T47D (cell line): Measurements from ENCODE around the gene KDELR1.
A peak's percentile ranks its signal among the peaks of the same experiment; 100 is the strongest.

Experiments
- DNase-seq, 2 experiments: peaks; one replicate each; pipeline versions ENCODE4 v3.0.0 to v3.0.0-alpha.2; 2011 to 2012; ENCODE audit warnings: low read depth in 1 of 2, low spot score in 1 of 2
- JUND ChIP-seq: IDR thresholded peaks from 2 replicates; pipeline ENCODE4 v1.6.1; 2012; ENCODE audit warnings: low read depth
- in situ Hi-C: cut with HindIII; loops from 2 replicates; pipeline ENCODE4 v1.10.0; 2016; ENCODE audit warnings: low sequenced_read_pairs, low pct_unique_long_range_greater_than_20kb

The KDELR1 gene

DNA sequence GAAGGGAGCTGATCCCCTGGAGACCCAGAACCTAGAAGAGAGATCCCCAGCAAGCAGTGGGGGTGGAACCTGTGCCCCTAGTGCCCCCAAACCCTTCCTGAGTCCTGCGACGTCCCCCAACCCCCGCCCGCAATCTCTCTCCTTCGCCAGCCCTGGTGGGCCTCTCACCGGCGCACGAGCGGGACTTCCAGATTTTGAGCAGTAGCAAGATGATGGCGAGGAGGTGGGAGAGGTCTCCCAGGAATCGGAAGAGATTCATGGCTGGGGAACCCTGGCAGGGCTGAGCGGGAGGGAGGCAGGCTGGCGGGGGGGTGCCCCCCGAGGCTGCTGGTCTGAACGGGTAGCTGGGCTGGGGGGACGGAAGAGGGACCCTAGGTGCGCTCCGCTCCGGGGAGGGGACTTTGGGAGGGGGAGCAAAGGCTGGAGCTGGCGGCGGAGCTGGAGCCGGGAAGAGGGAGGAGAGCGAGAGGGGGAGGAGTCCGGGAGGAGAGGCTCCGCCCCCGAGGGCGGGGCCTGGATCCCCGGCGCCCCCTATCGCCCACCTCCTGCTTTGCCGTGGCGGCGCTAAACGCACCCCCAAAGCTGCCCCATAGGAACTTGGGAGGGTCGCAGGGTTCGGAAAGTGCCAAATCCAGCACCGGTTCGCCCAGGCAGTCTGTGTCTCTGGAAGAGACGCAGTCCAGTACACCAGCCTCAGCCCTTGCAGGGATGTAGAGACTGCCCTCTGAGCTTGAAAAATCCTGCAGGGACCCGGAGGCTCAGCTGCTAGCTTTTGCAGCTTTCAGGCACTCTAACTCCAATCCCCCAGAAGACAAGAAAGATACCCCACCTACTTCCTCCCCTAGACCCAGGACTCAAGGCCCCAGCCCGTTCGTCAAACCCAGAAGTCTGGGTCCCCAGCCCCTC lies at the start of gene KDELR1:
KDELR1 (minus strand) TSS at position 452 of the 906 bp plus-strand sequence; CDS start at position 259, 193 bp downstream.
- peak; percentile 72 to 75 for DNase-seq
- in situ Hi-C loops = no loop called here
- TF ChIP-seq JUND = no peak

DNA sequence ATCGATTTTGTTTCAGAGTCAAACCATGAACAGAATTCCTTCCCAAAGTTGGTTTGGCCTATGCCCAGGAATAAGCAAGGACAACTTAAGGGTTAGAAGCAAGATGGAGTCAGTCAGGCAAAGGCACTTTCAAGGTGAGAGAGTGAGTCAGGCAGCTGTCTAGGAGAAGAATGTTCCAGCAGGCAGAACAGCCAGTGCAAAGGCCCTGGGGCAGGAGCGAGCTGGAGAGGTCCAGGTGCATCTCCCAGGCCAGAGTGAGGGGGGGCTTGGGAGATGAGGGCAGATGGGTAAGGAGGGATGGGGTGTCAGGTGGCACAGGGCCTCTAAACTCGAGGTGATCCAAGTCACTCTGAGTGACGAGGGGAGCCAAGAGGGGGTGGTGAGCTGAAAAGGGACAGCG lies 45.2 kb upstream of the KDELR1 start:
- no peak for TF ChIP-seq JUND
- DNase-seq = no peak
- in situ Hi-C loops = no loop called here

DNA sequence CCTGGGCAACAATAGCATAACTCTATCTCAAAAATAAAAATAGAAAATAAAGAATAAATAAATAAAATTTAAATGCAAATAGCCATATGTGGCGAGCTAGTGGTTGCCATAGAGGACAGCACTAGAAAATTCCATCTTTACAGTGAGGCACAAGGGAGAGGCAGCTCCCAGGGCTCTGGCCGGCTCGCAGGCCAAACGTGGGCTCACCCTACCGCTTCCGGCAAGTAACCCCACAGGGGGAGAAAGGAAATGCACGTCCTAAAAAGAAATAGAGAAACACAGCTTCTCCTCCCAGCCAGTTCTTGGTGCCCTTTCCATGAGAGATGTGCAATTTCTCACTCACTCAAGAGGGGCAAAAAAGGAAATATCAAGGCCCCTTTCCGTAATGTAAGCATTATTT lies 42.0 kb upstream of the KDELR1 start:
- no peak for DNase-seq
- in situ Hi-C loops = no loop called here
- no peak for TF ChIP-seq JUND

DNA sequence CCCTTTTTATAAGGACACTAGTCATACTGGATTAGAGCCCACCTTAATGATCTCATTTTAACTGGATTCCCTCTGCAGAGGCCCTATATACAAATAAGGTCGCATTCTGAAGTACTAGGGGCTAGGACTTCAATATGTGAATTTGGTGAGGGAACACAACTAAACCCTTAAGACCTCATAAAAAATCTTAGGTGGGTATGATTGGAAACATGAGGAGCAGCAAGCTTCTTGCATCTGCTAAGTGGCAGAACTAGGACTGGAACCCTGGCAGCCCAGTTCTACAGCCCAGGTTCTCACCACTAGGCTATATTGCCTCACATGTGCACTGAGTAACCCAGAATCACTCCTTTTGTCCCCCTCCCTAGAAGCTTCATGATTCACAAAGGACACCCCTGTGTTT lies 37.3 kb upstream of the KDELR1 start:
- no peak for TF ChIP-seq JUND
- DNase-seq = no peak
- in situ Hi-C loops = no loop called here

DNA sequence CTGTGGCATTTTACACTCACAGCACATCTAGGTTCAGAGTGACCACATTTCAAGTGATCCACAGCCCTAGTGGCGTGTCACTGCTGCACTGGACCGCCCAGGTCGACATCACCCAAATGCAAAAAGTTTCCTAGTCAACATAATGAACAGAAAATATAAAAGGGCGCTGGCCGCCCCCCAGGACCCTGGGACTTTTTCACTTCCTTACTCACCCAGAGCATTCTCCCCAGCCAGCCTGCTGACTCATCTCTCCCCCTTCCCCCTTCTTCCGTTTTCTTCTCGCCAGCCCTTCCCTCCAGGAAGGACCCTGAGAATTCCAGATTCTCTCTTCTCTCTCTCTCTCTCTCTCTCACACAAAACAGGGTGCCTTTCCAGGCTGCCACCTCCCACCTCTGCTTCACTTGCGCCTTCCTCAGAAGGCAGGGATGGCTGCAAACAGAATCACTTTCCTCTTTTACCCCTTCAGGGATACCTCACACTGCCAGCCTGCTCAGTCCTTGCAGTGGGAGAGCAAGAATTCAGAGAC lies 33.4 kb upstream of the KDELR1 start:
- no peak for TF ChIP-seq JUND
- no peak for DNase-seq
- in situ Hi-C loops = no loop called here

DNA sequence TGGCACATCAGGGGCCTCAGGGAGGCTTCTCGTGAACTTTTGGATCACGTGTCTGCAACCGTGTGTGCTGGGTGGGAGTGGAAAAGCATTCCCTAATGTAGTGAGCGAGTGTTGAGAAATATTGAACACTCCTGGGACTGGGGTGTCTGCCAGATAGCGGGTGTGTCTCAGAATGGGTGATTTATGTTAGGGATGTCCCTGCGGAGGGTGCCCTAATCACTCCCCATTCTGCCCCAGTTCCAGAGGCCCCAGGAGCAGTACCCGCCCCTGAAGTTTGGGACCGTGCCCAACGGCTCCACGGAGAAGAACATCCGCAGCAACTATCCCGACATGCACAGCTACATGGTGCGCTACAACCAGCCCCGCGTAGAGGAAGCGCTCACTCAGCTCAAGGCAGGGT lies 30.2 kb upstream of the KDELR1 start:
- in situ Hi-C loops = no loop called here
- DNase-seq = no peak
- TF ChIP-seq JUND = no peak

DNA sequence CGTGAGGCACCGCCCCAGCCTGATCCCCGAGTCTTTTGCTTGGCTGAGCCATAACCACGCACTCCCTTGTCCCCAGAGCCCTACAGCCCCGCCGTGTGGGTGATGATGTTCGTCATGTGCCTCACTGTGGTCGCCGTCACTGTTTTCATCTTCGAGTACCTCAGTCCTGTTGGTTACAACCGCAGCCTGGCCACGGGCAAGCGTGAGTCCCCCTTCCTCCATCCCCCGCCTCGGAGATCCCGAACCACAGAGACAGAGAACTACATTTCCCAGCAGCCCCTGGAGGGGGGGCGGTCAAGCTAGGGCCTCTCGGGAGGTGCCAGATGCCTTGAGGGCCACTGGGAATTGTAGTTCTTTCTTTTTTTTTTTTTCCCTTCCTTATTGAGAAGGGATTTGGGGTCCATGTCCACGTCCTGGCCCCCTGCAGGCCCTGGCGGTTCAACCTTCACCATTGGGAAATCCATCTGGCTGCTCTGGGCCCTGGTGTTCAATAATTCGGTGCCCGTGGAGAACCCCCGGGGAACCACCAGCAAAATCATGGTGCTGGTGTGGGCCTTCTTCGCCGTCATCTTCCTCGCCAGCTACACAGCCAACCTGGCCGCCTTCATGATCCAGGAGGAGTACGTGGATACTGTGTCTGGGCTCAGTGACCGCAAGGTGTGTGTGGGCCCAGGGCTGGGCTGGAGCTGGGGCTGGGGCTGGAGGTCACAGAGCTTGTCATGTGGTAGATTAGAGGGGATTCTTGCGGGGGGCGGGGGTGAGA lies 28.0 kb upstream of the KDELR1 start:
- DNase-seq = peak in 1 of 2 experiments; percentile 60
- no peak for TF ChIP-seq JUND
- in situ Hi-C loops = no loop called here

DNA sequence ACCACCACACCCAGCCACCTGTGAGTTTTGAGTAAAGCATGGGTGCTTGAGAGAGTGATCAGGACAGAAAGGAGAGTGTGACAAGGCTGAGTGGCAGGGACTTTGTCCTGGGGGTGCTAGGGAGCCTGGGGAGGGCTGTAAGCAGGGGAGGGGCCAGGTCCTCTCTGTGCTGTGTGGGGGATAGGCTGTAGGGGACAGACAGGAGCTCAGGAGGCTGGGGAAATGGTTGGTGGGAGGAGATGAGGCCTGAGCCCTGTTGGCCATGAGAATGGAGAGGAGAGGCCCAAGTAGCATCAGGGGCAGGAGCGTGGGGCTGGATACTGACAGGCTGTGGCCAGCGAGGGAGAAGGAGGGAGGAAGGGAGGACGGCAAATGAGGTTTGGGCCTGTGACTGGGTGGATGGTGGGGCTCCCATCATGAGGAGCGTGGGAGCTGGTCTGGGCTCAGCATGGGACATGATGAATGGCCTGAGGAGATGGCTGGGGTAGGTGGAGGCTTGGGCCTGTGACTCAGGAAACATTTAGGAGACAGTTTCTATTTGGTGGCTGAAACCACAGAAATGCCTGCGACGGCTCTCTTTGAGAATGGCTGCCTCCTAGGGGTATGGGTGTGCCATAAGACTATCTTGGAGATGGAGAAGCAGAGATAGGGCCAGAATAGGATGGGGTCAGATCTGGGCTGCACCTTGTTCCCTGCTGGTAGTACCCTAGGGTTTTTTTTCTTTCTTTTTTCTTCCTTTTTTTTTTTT lies 27.1 kb upstream of the KDELR1 start:
- DNase-seq = no peak
- in situ Hi-C loops = no loop called here
- no peak for TF ChIP-seq JUND

DNA sequence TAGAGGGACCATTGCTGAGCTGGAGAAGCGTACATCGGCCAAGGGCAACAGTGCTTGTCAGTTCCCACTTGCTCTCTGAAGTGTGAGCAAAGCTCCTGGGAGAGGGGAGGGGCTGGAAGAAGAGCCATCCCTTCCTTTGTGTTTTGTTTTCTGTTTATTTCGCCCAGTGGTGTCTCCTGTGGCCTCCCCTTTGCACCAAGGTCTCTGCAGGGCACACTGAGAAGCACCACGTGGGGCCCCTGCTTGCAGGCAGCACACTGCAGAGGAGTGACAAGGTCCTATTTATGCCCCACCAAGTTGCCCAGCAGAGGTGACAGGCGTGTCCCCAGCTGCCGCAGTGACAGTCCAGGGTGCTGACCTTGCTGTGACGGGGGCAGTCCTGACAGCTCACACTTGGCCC lies 26.1 kb upstream of the KDELR1 start:
- DNase-seq = no peak
- in situ Hi-C loops = no loop called here
- no peak for TF ChIP-seq JUND

DNA sequence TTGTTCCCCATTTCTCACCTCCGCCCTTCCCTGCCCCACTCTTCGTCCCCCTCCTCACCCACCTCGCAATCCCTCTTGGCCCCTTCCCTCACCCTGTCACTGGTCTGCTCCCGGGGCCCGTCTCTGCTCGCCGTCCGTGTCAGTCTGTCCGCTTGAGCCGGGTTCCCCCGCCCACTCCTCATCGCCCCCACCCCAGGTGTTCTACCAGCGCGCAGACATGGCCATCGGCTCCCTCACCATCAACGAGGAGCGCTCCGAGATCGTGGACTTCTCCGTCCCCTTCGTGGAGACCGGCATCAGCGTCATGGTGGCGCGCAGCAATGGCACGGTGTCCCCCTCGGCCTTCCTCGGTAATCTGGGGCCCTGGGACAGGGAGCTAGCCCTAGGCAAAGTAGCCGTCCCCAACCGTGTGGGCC lies 24.5 kb upstream of the KDELR1 start:
- in situ Hi-C loops = no loop called here
- no peak for DNase-seq
- no peak for TF ChIP-seq JUND

DNA sequence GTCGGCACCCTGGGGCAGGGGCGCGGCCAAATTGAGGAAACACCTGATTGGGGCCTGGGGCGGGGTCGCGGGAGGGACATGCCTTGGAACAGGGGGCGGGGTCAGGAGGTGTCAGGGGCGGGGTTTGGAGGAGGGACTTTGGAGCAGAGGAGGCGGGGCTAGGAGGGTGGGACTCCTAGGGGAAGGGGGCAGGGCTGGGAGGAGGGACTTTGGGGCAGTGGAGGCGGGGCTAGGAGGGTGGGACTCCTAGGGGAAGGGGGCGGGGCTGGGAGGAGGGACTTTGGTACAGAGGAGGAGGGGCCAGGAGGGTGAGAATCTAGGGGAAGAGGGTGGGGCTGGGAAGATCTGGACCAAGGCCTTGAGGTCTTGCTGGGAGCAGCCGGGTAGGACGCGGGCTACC lies 24.0 kb upstream of the KDELR1 start:
- peak in 1 of 2 experiments; percentile 91 for DNase-seq
- TF ChIP-seq JUND = no peak
- in situ Hi-C loops = no loop called here

DNA sequence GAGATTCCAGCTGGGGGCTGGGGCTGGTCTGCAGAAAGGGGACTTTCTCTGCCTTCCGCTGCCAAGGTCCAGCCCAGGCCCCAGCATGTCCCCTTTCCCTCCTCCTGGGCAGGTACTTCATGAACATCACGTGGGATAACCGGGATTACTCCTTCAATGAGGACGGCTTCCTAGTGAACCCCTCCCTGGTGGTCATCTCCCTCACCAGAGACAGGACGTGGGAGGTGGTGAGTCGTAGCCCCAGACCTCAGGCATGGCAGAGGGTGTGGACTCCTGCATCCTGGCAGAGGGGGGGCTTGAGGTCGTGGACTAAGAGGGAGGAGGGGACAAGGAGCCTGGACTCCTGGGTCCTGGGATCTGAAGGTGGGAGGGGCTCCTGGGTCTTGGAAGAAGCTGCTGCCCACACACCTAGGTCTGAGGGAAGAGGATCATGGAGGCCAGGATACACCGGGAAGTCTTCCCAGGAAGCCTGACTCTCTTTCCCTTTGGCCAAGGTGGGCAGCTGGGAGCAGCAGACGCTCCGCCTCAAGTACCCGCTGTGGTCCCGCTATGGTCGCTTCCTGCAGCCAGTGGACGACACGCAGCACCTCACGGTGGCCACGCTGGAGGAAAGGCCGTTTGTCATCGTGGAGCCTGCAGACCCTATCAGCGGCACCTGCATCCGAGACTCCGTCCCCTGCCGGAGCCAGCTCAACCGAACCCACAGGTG lies 22.7 kb upstream of the KDELR1 start:
- in situ Hi-C loops = no loop called here
- DNase-seq = no peak
- TF ChIP-seq JUND = no peak
